HCT116 (cell line): ENCODE data around the gene PLAC9.

Experiments
- EGR1 ChIP-seq: IDR thresholded peaks from 2 replicates; pipeline ENCODE4 v1.6.1; 2012; ENCODE audit warnings: low read depth
- POLR2A ChIP-seq: IDR thresholded peaks from 2 replicates; pipeline ENCODE4 v1.7.0; 2011; ENCODE audit warnings: borderline replicate concordance; ENCODE audit not compliant: insufficient read depth, insufficient read length; ENCODE audit errors: extremely low read depth
- TF ChIP-seq, protein P1 (sequence below), 3 experiments: fragments of 200-600 bp in 1 of 3; sonication (generic) in 1 of 3; IDR thresholded peaks in 2 of 3; conservative IDR thresholded peaks in 1 of 3; 2 replicates each; pipeline ENCODE4 v1.5.1; 2012 to 2017; ENCODE audit warnings: low read depth in 2 of 3, low read length in 2 of 3, antibody characterized with exemption in 1 of 3, borderline replicate concordance in 1 of 3, control low read depth in 1 of 3, mild to moderate bottlenecking in 1 of 3, mixed read lengths in 1 of 3, mixed run types in 1 of 3, moderate library complexity in 1 of 3; ENCODE audit not compliant: insufficient read depth in 1 of 3
- TF ChIP-seq, protein P2 (sequence below): IDR thresholded peaks from 2 replicates; pipeline ENCODE4 v1.6.1; 2012; ENCODE audit warnings: low read depth

DNA sequence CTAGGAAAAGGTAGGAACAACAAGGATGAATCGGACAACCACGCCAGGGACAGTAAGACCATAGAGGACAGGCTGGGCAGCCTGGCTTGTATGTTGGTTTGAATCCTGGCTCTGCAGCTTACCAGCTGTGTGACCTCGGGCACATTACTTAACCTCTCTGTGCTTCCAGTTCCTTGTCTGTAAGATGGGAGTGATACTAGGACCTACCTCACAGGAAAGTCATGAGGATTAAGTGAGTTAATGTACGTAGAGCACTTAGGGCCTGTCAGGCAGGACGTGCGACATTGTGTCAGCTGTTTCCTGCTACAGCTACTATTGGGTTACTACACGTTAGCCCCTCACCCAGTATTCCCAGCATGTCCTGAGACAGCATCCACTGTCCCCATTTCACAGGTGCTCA lies 32.1 kb downstream of the PLAC9 start:
- TF ChIP-seq, protein P1, sequence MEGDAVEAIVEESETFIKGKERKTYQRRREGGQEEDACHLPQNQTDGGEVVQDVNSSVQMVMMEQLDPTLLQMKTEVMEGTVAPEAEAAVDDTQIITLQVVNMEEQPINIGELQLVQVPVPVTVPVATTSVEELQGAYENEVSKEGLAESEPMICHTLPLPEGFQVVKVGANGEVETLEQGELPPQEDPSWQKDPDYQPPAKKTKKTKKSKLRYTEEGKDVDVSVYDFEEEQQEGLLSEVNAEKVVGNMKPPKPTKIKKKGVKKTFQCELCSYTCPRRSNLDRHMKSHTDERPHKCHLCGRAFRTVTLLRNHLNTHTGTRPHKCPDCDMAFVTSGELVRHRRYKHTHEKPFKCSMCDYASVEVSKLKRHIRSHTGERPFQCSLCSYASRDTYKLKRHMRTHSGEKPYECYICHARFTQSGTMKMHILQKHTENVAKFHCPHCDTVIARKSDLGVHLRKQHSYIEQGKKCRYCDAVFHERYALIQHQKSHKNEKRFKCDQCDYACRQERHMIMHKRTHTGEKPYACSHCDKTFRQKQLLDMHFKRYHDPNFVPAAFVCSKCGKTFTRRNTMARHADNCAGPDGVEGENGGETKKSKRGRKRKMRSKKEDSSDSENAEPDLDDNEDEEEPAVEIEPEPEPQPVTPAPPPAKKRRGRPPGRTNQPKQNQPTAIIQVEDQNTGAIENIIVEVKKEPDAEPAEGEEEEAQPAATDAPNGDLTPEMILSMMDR (IDR thresholded peaks at IDR 0.05 in 2 of 3, conservative IDR thresholded peaks at IDR 0.05 in 1 of 3; ENCODE audit: borderline replicate concordance in 1 of 3, insufficient read depth in 1 of 3, low read depth in 2 of 3, low read length in 2 of 3): no peak
- TF ChIP-seq POLR2A: no peak
- no peak for TF ChIP-seq EGR1
- TF ChIP-seq, protein P2, sequence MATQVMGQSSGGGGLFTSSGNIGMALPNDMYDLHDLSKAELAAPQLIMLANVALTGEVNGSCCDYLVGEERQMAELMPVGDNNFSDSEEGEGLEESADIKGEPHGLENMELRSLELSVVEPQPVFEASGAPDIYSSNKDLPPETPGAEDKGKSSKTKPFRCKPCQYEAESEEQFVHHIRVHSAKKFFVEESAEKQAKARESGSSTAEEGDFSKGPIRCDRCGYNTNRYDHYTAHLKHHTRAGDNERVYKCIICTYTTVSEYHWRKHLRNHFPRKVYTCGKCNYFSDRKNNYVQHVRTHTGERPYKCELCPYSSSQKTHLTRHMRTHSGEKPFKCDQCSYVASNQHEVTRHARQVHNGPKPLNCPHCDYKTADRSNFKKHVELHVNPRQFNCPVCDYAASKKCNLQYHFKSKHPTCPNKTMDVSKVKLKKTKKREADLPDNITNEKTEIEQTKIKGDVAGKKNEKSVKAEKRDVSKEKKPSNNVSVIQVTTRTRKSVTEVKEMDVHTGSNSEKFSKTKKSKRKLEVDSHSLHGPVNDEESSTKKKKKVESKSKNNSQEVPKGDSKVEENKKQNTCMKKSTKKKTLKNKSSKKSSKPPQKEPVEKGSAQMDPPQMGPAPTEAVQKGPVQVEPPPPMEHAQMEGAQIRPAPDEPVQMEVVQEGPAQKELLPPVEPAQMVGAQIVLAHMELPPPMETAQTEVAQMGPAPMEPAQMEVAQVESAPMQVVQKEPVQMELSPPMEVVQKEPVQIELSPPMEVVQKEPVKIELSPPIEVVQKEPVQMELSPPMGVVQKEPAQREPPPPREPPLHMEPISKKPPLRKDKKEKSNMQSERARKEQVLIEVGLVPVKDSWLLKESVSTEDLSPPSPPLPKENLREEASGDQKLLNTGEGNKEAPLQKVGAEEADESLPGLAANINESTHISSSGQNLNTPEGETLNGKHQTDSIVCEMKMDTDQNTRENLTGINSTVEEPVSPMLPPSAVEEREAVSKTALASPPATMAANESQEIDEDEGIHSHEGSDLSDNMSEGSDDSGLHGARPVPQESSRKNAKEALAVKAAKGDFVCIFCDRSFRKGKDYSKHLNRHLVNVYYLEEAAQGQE: no peak
